ENCODE measurements around the gene GNAO1. TPM values are rescaled to one million over a fixed set of nuclear protein-coding genes. Genes with fewer than 3 reads are reported as not detected.

The GNAO1 gene
- total and polyA plus RNA-seq, 2 experiments from 2014 or later, result 2.7 to 2.8 TPM

DNA sequence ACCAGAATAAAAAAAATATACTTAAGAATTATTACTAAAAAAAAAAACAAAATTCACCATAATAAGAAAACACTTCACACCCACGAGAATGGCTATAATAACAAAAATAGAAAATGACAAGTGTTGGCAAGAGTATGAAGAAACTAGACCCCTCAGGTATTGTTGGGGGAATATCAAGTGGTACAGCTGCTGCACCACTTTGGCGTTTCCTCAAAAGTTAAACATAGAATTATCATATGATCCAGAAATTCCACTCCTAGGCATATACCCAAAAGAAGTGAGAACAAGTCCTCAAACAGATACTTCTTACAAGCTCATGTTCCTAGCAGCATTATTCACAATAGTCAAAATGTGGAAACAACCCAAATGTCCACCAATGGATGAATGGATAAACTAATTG, 207.8 kb downstream of the GNAO1 start:
- DNase-seq (ENCODE audit: low read depth in 1 of 2, low spot score in 1 of 2), result no peak
- no peak overlapping the region for H3K4me3 ChIP-seq
- H3K4me1 ChIP-seq (ENCODE audit: low read depth), result no peaks in the 10 kb centered on the region
- H3K9me3 ChIP-seq (ENCODE audit: low read depth), result no peaks in the 10 kb centered on the region
- no peak overlapping the region for H3K27ac ChIP-seq
- H3K36me3 ChIP-seq, result peaks cover 27% of the 10 kb centered on the region
- no peaks in the 10 kb centered on the region for H3K27me3 ChIP-seq
- TF ChIP-seq, protein P1, sequence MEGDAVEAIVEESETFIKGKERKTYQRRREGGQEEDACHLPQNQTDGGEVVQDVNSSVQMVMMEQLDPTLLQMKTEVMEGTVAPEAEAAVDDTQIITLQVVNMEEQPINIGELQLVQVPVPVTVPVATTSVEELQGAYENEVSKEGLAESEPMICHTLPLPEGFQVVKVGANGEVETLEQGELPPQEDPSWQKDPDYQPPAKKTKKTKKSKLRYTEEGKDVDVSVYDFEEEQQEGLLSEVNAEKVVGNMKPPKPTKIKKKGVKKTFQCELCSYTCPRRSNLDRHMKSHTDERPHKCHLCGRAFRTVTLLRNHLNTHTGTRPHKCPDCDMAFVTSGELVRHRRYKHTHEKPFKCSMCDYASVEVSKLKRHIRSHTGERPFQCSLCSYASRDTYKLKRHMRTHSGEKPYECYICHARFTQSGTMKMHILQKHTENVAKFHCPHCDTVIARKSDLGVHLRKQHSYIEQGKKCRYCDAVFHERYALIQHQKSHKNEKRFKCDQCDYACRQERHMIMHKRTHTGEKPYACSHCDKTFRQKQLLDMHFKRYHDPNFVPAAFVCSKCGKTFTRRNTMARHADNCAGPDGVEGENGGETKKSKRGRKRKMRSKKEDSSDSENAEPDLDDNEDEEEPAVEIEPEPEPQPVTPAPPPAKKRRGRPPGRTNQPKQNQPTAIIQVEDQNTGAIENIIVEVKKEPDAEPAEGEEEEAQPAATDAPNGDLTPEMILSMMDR (IDR thresholded peaks at IDR 0.05; ENCODE audit: low read depth, low read length), result no peak

GRCh38 chr16:56399486-56399885, 208.2 kb downstream of the GNAO1 start:
- peaks cover 31% of the 10 kb centered on the region for H3K36me3 ChIP-seq
- no peaks in the 10 kb centered on the region for H3K9me3 ChIP-seq (ENCODE audit: low read depth)
- H3K27ac ChIP-seq, result no peak overlapping the region
- TF ChIP-seq, protein P1 (IDR thresholded peaks at IDR 0.05; ENCODE audit: low read depth, low read length), result no peak
- no peak for DNase-seq (ENCODE audit: low read depth in 1 of 2, low spot score in 1 of 2)
- H3K4me1 ChIP-seq (ENCODE audit: low read depth), result no peaks in the 10 kb centered on the region
- no peak overlapping the region for H3K4me3 ChIP-seq
- H3K27me3 ChIP-seq, result no peaks in the 10 kb centered on the region

DNA sequence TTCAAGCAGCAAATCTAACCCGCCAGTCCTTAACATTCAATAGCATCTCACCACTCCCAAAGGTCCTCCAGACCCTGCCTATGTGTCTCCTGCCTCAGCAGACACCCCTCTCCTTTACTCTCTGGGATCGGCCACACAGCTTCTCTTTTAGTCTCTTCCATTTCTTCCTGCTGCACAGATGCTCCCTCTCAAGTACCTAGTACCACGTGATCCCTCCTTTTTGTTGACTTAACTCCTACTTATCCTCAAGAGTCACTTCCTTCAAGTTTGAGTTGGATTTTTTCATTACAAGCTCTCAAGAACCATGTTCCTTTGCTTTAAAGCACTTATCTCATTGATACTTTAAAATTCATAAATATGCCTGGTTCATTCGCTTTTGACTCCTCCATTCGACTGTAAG, 209.2 kb downstream of the GNAO1 start:
- no peak overlapping the region for H3K4me3 ChIP-seq
- no peaks in the 10 kb centered on the region for H3K9me3 ChIP-seq (ENCODE audit: low read depth)
- TF ChIP-seq, protein P1 (IDR thresholded peaks at IDR 0.05; ENCODE audit: low read depth, low read length), result no peak
- H3K27me3 ChIP-seq, result no peaks in the 10 kb centered on the region
- no peak for DNase-seq (ENCODE audit: low read depth in 1 of 2, low spot score in 1 of 2)
- no peak overlapping the region for H3K27ac ChIP-seq
- H3K4me1 ChIP-seq (ENCODE audit: low read depth), result no peaks in the 10 kb centered on the region
- peaks cover 40% of the 10 kb centered on the region for H3K36me3 ChIP-seq

DNA sequence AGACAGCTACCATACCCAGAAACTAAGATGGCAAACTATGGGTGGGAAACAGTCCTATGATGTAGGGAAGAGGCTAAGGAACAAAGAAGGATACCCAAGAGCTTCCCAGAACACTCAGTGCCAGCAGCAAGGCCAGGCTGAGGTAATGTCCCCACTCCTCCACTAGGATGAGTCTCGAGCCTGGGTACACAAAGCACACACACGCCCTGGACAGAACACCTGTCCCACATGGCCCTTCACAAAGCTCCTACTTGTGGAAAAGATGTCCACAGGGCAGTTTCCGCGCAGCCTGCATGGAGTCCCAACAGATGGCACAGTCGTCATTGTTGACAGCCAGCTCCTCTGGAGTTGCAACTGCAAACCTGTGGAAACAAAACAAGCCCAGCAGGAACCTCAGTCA, 210.2 kb downstream of the GNAO1 start:
- Histone ChIP-seq H3K4me3 (no peak overlapping the region), H3K4me1 (ENCODE audit: low read depth) (no peaks in the 10 kb centered on the region), H3K9me3 (ENCODE audit: low read depth) (no peaks in the 10 kb centered on the region), H3K27me3 (no peaks in the 10 kb centered on the region), H3K36me3 (peaks cover 41% of the 10 kb centered on the region), H3K27ac (no peak overlapping the region)
- TF ChIP-seq, protein P1 (IDR thresholded peaks at IDR 0.05; ENCODE audit: low read depth, low read length), result peak; percentile 22
- DNase-seq (ENCODE audit: low read depth in 1 of 2, low spot score in 1 of 2), result no peak

DNA sequence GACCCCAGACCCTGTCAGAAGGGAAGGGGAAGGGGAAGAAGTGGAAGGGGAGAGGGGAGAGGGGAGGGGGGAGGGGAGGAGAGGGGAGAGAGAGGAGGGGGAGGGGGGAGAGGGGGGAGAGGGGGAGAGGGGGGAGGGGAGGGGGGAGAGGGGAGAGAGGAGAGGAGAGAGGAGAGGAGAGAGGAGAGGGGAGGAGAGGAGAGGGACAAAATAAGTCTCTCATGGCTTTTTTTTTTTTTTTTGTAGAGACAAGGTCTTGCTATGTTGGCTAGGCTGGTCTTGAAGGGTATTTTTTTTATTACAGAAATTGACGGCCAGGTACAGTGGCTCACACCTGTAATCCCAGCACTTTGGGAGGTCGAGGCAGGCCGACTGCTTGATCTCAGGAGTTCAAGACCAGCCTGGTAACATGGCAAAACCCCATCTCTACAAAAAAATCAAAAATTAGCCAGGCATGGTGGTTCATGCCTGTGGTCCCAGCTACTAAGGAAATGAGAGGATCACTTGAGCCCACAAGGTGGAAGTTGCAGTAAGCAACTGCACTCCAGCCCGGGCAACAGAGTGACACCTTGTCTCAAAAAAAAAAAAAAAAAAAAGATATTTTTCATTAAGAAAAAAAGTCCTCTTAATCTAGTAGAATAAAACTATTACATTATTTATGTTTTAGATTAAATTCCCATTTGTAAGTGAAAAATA, 214.8 kb downstream of the GNAO1 start:
- Histone ChIP-seq H3K27ac (no peak overlapping the region), H3K9me3 (ENCODE audit: low read depth) (no peaks in the 10 kb centered on the region), H3K4me3 (no peak overlapping the region), H3K4me1 (ENCODE audit: low read depth) (no peaks in the 10 kb centered on the region), H3K36me3 (peaks cover 59% of the 10 kb centered on the region), H3K27me3 (no peaks in the 10 kb centered on the region)
- TF ChIP-seq, protein P1 (IDR thresholded peaks at IDR 0.05; ENCODE audit: low read depth, low read length), result no peak
- no peak for DNase-seq (ENCODE audit: low read depth in 1 of 2, low spot score in 1 of 2)

Other genes with a start within 250 kb of the GNAO1 start
- gene AMFR, start 234.1 kb downstream of the GNAO1 start, total RNA-seq, result 152 and 157 TPM in 2 replicates
- 52.7 and 65.3 TPM in 2 replicates for gene AMFR, start 234.1 kb downstream of the GNAO1 start, polyA plus RNA-seq

Measured in cardiac muscle cell (in vitro differentiated cells and primary cell).